Transverse colon (tissue), 4 donors: ENCODE data around the gene DNAJA3.

Experiments
- CTCF ChIP-seq, 5 experiments: fragments of 200-600 bp in 3 of 5; fragments of 450-650 bp in 2 of 5; sonication (generic) in 3 of 5; IDR thresholded peaks; 1 replicate in 2 of 5; 2 replicates in 3 of 5; pipeline ENCODE4 v1.5.1; 2016 to 2017; ENCODE audit warnings: antibody characterized with exemption in 5 of 5, inconsistent platforms in 3 of 5, mild to moderate bottlenecking in 2 of 5, moderate library complexity in 1 of 5
- EP300 ChIP-seq: sonication (generic); formaldehyde crosslinking; IDR thresholded peaks from one replicate; pipeline ENCODE4 v1.6.1; 2017; ENCODE audit warnings: antibody characterized with exemption, low read depth
- POLR2A ChIP-seq: fragments of 450-650 bp; IDR thresholded peaks from one replicate; pipeline ENCODE4 v1.6.1; 2016; ENCODE audit warnings: antibody characterized with exemption, mild to moderate bottlenecking, moderate library complexity
- POLR2AphosphoS5 ChIP-seq, 3 donors: sonication (generic); formaldehyde crosslinking; IDR thresholded peaks; one replicate each; pipeline ENCODE4 v1.6.1; 2016; ENCODE audit warnings: antibody characterized with exemption in 3 of 3

GRCh38 chr16:4433914-4434787 lies 8.5 kb downstream of the DNAJA3 start:
- TF ChIP-seq POLR2AphosphoS5 (IDR thresholded peaks at IDR 0.05) (no peak), CTCF (IDR thresholded peaks at IDR 0.05) (no peak), POLR2A (no peak), EP300 (no peak)
